GM23338 (cell line): Measurements from ENCODE around the gene BYSL. TPM values are rescaled to one million over a fixed set of nuclear protein-coding genes. Genes with fewer than 3 reads are reported as not detected.

Source experiments
- ATAC-seq: fragments of 200-7000 bp; cut with Tn5 transposase; 3 replicates; pipeline ENCODE4 v1.9.1; 2020
- DNase-seq: peaks from one replicate; pipeline ENCODE4 v3.0.0-alpha.2; 2015; ENCODE audit warnings: low spot score
- H2AFZ ChIP-seq: fragments of 200-600 bp; sonication (generic); 2 replicates; pipeline ENCODE4 v1.8.0; 2016; ENCODE audit warnings: antibody characterized with exemption, mild to moderate bottlenecking, moderate library complexity
- H3F3A ChIP-seq: fragments of 200-600 bp; sonication (generic); replicated peaks from 2 replicates; pipeline ENCODE4 v1.8.0; 2017; ENCODE audit warnings: antibody characterized with exemption, mixed run types, low read depth
- H3K27ac ChIP-seq: fragments of 200-600 bp; sonication (generic); 2 replicates; pipeline ENCODE4 v1.6.1; 2016; ENCODE audit warnings: low read depth
- H3K27me3 ChIP-seq: fragments of 200-600 bp; sonication (generic); 2 replicates; pipeline ENCODE4 v1.8.0; 2016; ENCODE audit warnings: mild to moderate bottlenecking, mixed run types, moderate library complexity; ENCODE audit not compliant: insufficient read depth
- H3K36me3 ChIP-seq: fragments of 200-600 bp; sonication (generic); 2 replicates; pipeline ENCODE4 v1.8.0; 2016; ENCODE audit warnings: mild to moderate bottlenecking; ENCODE audit not compliant: insufficient read depth
- H3K4me1 ChIP-seq: fragments of 200-600 bp; sonication (generic); 2 replicates; pipeline ENCODE4 v1.8.0; 2016; ENCODE audit warnings: mild to moderate bottlenecking, moderate library complexity; ENCODE audit not compliant: insufficient read depth
- H3K4me2 ChIP-seq: fragments of 200-600 bp; sonication (generic); 2 replicates; pipeline ENCODE4 v1.7.1; 2017; ENCODE audit warnings: mixed run types
- H3K4me3 ChIP-seq: fragments of 200-600 bp; sonication (generic); 2 replicates; pipeline ENCODE4 v1.6.1; 2016; ENCODE audit warnings: mixed run types
- H3K79me2 ChIP-seq: fragments of 200-600 bp; sonication (generic); replicated peaks from 2 replicates; pipeline ENCODE4 v1.8.0; 2017; ENCODE audit warnings: mild to moderate bottlenecking; ENCODE audit not compliant: insufficient read depth
- H3K9me2 ChIP-seq: fragments of 200-600 bp; sonication (generic); 2 replicates; pipeline ENCODE4 v1.8.0; 2017; ENCODE audit not compliant: insufficient read depth
- H4K20me1 ChIP-seq: fragments of 200-600 bp; sonication (generic); replicated peaks from 2 replicates; pipeline ENCODE4 v1.8.0; 2017; ENCODE audit warnings: mild to moderate bottlenecking; ENCODE audit not compliant: insufficient read depth
- H3K27ac Mint-ChIP-seq: 2 replicates; pipeline ENCODE4 v1.8.0; 2020; ENCODE audit warnings: inconsistent platforms, mild to moderate bottlenecking, moderate library complexity, mixed read lengths
- H3K27me3 Mint-ChIP-seq: 3 replicates; pipeline ENCODE4 v1.8.0; 2022; ENCODE audit warnings: low read depth, mild to moderate bottlenecking, moderate library complexity, mixed read lengths, inconsistent platforms; ENCODE audit not compliant: insufficient read depth, poor library complexity
- H3K36me3 Mint-ChIP-seq: 3 replicates; pipeline ENCODE4 v1.8.0; 2021; ENCODE audit warnings: low read depth, mild to moderate bottlenecking, inconsistent platforms, moderate library complexity, mixed read lengths
- H3K4me1 Mint-ChIP-seq: 3 replicates; pipeline ENCODE4 v1.8.0; 2020; ENCODE audit warnings: mild to moderate bottlenecking, inconsistent platforms, mixed read lengths
- H3K4me3 Mint-ChIP-seq: 3 replicates; pipeline ENCODE4 v1.8.0; 2021; ENCODE audit warnings: moderate library complexity, mild to moderate bottlenecking, inconsistent platforms, mixed read lengths
- H3K9me3 Mint-ChIP-seq: 3 replicates; pipeline ENCODE4 v1.8.0; 2020; ENCODE audit warnings: moderate library complexity, mild to moderate bottlenecking, inconsistent platforms, mixed read lengths
- CREB1 ChIP-seq: fragments of 250-450 bp; sonication (Bioruptor Pico); IDR thresholded peaks from 2 replicates; pipeline ENCODE4 v1.5.0; 2020; ENCODE audit warnings: low read depth, mild to moderate bottlenecking, moderate library complexity
- EZH2 ChIP-seq: fragments of 200-600 bp; sonication (generic); IDR thresholded peaks from one replicate; pipeline ENCODE4 v1.8.0; 2017; ENCODE audit warnings: antibody characterized with exemption, mild to moderate bottlenecking, low read depth; ENCODE audit not compliant: unreplicated experiment
- EZH2phosphoT487 ChIP-seq: fragments of 200-600 bp; sonication (generic); IDR thresholded peaks from one replicate; pipeline ENCODE4 v1.8.1; 2018; ENCODE audit warnings: antibody characterized with exemption; ENCODE audit not compliant: unreplicated experiment
- NANOG ChIP-seq: IDR thresholded peaks from 2 replicates; pipeline ENCODE4 v1.6.1; 2016; ENCODE audit warnings: antibody characterized with exemption, borderline replicate concordance
- POLR2AphosphoS5 ChIP-seq: IDR thresholded peaks from 2 replicates; pipeline ENCODE4 v1.6.1; 2016; ENCODE audit warnings: antibody characterized with exemption, low read depth
- STAT1 ChIP-seq: IDR thresholded peaks from one replicate; pipeline ENCODE4 v1.6.1; 2016; ENCODE audit warnings: antibody characterized with exemption; ENCODE audit not compliant: unreplicated experiment
- ZNF114 ChIP-seq: fragments of 250-450 bp; sonication (Bioruptor Pico); IDR thresholded peaks from 2 replicates; pipeline ENCODE4 v1.5.0; 2020; ENCODE audit warnings: mild to moderate bottlenecking, moderate library complexity
- ZNF331 ChIP-seq: fragments of 250-450 bp; sonication (Bioruptor Pico); IDR thresholded peaks from 2 replicates; pipeline ENCODE4 v1.5.0; 2020; ENCODE audit warnings: low read depth, mild to moderate bottlenecking, moderate library complexity
- polyA plus RNA-seq: library from polyadenylated mRNA; unstranded; fragments of >200 nt; fragmentation: Nextera tagmentation; extraction: Ambion mirVana; gene quantifications from 2 replicates; pipeline ENCODE4 v1.2.1, GENCODE V29; 2016
- total RNA-seq: library from RNA; depleted of rRNA; stranded (reverse); fragments of >200 nt; shearing (Covaris generic); gene quantifications from 2 replicates; pipeline ENCODE4 v1.2.3, GENCODE V29; 2014
- TF ChIP-seq, protein P1 (sequence below): IDR thresholded peaks from 2 replicates; pipeline ENCODE4 v1.6.1; 2016; ENCODE audit warnings: antibody characterized with exemption
- TF ChIP-seq, protein P2 (sequence below), 2 experiments: fragments of 200-600 bp in 1 of 2; sonication (generic) in 1 of 2; conservative IDR thresholded peaks; 2 replicates each; pipeline versions ENCODE4 v1.5.1 to v1.6.1; 2016 to 2017; ENCODE audit warnings: antibody characterized with exemption in 2 of 2, low read depth in 2 of 2, mild to moderate bottlenecking in 2 of 2, moderate library complexity in 1 of 2
- TF ChIP-seq, protein P3 (sequence below): IDR thresholded peaks from one replicate; pipeline ENCODE4 v1.6.1; 2018; ENCODE audit warnings: antibody characterized with exemption; ENCODE audit not compliant: unreplicated experiment

The BYSL gene
- total and polyA plus RNA-seq, 2 experiments from 2014 or later: 33.7 to 35.3 TPM

DNA sequence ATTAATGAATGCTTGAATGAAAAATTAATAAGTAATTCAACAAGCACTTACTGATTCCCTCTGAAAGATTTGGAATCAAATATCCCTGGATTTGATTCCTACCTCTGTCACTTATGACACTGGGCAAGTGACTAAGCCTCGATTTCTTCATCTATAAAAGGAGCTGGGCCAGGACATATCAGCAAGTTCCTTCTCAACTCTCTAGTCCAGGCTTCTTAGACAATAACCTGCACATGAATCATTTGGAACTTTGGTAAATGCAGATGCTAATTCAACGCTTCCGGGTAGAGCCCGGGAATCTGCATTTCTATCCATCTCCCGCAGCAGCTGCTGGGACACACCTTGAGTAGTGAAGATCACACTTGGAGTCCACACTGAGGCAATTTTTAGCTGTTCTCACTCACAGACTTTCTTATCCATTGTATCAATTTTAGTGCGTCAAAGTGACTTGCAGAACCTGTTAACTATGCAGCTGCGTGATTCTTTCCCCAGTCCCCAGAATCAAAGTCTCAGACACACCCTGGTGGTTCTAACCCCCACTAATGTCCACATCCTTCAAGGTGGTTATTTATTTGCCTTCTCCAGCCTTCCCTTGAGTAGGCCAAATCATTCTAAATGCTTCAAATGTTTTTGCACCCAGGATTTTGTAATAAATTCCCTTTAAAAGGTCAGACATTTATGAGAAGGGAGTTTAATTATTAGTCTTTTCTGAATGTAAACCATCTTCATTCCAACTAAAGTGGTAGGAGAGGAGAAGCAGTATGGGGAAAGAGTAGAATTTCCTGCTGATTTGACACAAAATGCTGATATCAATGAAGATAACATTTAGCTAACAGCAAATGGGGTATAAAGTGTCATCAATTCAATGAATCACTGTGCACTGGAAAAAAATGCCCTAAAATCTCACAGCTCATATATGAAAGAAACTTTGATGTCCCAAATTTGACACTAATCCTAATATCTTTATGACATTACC lies 46.3 kb downstream of the BYSL start (continued):
- TF ChIP-seq ZNF331 (CRISPR knock-in tag) (no peak), STAT1 (no peak), POLR2AphosphoS5 (no peak), EZH2 (no peak), NANOG (no peak), EZH2phosphoT487 (no peak), CREB1 (CRISPR knock-in tag) (no peak), ZNF114 (CRISPR knock-in tag) (no peak)
- TF ChIP-seq, protein P1, sequence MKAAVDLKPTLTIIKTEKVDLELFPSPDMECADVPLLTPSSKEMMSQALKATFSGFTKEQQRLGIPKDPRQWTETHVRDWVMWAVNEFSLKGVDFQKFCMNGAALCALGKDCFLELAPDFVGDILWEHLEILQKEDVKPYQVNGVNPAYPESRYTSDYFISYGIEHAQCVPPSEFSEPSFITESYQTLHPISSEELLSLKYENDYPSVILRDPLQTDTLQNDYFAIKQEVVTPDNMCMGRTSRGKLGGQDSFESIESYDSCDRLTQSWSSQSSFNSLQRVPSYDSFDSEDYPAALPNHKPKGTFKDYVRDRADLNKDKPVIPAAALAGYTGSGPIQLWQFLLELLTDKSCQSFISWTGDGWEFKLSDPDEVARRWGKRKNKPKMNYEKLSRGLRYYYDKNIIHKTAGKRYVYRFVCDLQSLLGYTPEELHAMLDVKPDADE: no peak
- TF ChIP-seq, protein P2, sequence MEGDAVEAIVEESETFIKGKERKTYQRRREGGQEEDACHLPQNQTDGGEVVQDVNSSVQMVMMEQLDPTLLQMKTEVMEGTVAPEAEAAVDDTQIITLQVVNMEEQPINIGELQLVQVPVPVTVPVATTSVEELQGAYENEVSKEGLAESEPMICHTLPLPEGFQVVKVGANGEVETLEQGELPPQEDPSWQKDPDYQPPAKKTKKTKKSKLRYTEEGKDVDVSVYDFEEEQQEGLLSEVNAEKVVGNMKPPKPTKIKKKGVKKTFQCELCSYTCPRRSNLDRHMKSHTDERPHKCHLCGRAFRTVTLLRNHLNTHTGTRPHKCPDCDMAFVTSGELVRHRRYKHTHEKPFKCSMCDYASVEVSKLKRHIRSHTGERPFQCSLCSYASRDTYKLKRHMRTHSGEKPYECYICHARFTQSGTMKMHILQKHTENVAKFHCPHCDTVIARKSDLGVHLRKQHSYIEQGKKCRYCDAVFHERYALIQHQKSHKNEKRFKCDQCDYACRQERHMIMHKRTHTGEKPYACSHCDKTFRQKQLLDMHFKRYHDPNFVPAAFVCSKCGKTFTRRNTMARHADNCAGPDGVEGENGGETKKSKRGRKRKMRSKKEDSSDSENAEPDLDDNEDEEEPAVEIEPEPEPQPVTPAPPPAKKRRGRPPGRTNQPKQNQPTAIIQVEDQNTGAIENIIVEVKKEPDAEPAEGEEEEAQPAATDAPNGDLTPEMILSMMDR (conservative IDR thresholded peaks at IDR 0.05; ENCODE audit: low read depth in 2 of 2): no peak
- TF ChIP-seq, protein P3, sequence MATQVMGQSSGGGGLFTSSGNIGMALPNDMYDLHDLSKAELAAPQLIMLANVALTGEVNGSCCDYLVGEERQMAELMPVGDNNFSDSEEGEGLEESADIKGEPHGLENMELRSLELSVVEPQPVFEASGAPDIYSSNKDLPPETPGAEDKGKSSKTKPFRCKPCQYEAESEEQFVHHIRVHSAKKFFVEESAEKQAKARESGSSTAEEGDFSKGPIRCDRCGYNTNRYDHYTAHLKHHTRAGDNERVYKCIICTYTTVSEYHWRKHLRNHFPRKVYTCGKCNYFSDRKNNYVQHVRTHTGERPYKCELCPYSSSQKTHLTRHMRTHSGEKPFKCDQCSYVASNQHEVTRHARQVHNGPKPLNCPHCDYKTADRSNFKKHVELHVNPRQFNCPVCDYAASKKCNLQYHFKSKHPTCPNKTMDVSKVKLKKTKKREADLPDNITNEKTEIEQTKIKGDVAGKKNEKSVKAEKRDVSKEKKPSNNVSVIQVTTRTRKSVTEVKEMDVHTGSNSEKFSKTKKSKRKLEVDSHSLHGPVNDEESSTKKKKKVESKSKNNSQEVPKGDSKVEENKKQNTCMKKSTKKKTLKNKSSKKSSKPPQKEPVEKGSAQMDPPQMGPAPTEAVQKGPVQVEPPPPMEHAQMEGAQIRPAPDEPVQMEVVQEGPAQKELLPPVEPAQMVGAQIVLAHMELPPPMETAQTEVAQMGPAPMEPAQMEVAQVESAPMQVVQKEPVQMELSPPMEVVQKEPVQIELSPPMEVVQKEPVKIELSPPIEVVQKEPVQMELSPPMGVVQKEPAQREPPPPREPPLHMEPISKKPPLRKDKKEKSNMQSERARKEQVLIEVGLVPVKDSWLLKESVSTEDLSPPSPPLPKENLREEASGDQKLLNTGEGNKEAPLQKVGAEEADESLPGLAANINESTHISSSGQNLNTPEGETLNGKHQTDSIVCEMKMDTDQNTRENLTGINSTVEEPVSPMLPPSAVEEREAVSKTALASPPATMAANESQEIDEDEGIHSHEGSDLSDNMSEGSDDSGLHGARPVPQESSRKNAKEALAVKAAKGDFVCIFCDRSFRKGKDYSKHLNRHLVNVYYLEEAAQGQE: no peak

DNA sequence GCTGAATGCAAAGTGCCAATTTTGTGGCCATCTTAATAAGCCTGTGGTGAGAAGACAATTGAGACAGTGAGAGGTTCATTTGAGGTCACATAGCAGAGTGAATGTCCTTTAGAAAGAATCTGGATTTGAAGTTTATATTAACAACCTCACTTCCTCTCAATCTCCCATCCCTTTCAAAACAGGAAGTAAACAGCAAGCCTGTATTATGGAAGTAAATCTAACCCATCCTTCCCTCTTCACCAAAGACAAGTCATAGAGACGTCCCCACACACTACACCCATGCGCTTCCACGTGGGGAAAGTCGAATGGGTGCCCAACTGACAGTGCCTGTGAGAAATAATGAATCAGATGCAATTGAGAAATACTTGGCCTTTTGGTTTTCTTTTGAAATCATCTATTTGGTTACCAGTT lies 49.1 kb downstream of the BYSL start:
- Mint-ChIP-seq H3K9me3 (no peaks in the 10 kb centered on the region), H3K27me3 (peaks cover 13% of the 10 kb centered on the region), H3K36me3 (no peaks in the 10 kb centered on the region), H3K4me1 (peaks cover 24% of the 10 kb centered on the region), H3K27ac (no peak overlapping the region; the same call in 1 of the 2 replicates), H3K4me3 (no peak overlapping the region)
- H3K4me3 ChIP-seq: no peak overlapping the region
- no peak overlapping the region for H3K4me2 ChIP-seq
- no peak for DNase-seq
- H3K4me1 ChIP-seq: peaks cover 16% of the 10 kb centered on the region
- H3K27me3 ChIP-seq: no peaks in the 10 kb centered on the region
- H4K20me1 ChIP-seq: no peaks in the 10 kb centered on the region
- H3K79me2 ChIP-seq: no peaks in the 10 kb centered on the region
- H3F3A ChIP-seq: no peaks in the 10 kb centered on the region
- no peaks in the 10 kb centered on the region for H3K9me2 ChIP-seq
- H3K36me3 ChIP-seq: no peaks in the 10 kb centered on the region
- H2AFZ ChIP-seq: peak overlapping the region; percentile 15; the same call in 1 of the 2 replicates
- ATAC-seq: no peak
- no peak overlapping the region for H3K27ac ChIP-seq
- TF ChIP-seq, protein P3: no peak
- TF ChIP-seq POLR2AphosphoS5 (no peak), ZNF331 (CRISPR knock-in tag) (no peak)
